ENCODE results near the gene ST6GALNAC1.

The ST6GALNAC1 gene

GRCh38 chr17:76575570-76575969 lies 68.0 kb downstream of the ST6GALNAC1 start:
- no peak for DNase-seq
